Measurements from ENCODE around the gene PROX1.

The PROX1 gene

GRCh38 chr1:213997038-213997771 lies 9.4 kb downstream of the PROX1 start:
- no peaks in the 10 kb centered on the region for H3K36me3 ChIP-seq
- TF ChIP-seq Cebpa-rat (IDR thresholded peaks at IDR 0.05), result no peak
- H3K27me3 ChIP-seq, result no peaks in the 10 kb centered on the region

GRCh38 chr1:213997772-213998107 lies 10.0 kb downstream of the PROX1 start:
- no peak overlapping the region for H3K4me2 ChIP-seq
- H3K27me3 ChIP-seq, result no peaks in the 10 kb centered on the region
- no peaks in the 10 kb centered on the region for H3K36me3 ChIP-seq
- H3K4me1 ChIP-seq, result peaks cover 16% of the 10 kb centered on the region; the same call in 1 of the 2 replicates
- TF ChIP-seq Cebpa-rat (IDR thresholded peaks at IDR 0.05), result no peak
- H4K20me1 ChIP-seq, result no peaks in the 10 kb centered on the region
- no peak overlapping the region for H3K4me3 ChIP-seq
- H3K9ac ChIP-seq, result no peak overlapping the region
- no peaks in the 10 kb centered on the region for H3K9me3 ChIP-seq
- H3K27ac ChIP-seq, result no peak overlapping the region

More at GRCh38 chr1:213997038-213997771, 9.4 kb downstream of the PROX1 start:
- Histone ChIP-seq H3K9ac (no peak overlapping the region), H3K4me2 (no peak overlapping the region), H4K20me1 (no peaks in the 10 kb centered on the region), H3K4me1 (peaks cover 16% of the 10 kb centered on the region; the same call in 1 of the 2 replicates), H3K9me3 (no peaks in the 10 kb centered on the region), H3K4me3 (no peak overlapping the region), H3K27ac (no peak overlapping the region)

- Histone ChIP-seq H3K4me3 (no peak overlapping the region), H3K9ac (no peak overlapping the region), H3K36me3 (no peaks in the 10 kb centered on the region), H3K9me3 (no peaks in the 10 kb centered on the region), H4K20me1 (no peaks in the 10 kb centered on the region), H3K4me1 (peaks cover 16% of the 10 kb centered on the region; the same call in 1 of the 2 replicates), H3K27me3 (no peaks in the 10 kb centered on the region), H3K27ac (no peak overlapping the region), H3K4me2 (no peak overlapping the region)
- no peak for TF ChIP-seq Cebpa-rat (IDR thresholded peaks at IDR 0.05)
These were observed 11.0 kb downstream of the PROX1 start for GRCh38 chr1:213998785-213999184.

- no peak for TF ChIP-seq Cebpa-rat (IDR thresholded peaks at IDR 0.05)
- Histone ChIP-seq H3K36me3 (no peaks in the 10 kb centered on the region), H3K4me1 (peaks cover 11% of the 10 kb centered on the region; the same call in 1 of the 2 replicates), H3K9me3 (no peaks in the 10 kb centered on the region), H3K4me2 (no peak overlapping the region), H4K20me1 (no peaks in the 10 kb centered on the region), H3K27ac (no peak overlapping the region), H3K4me3 (no peak overlapping the region), H3K9ac (no peak overlapping the region), H3K27me3 (no peaks in the 10 kb centered on the region)
These were observed 12.0 kb downstream of the PROX1 start for GRCh38 chr1:213999732-214000131.

GRCh38 chr1:214002060-214002459 lies 14.3 kb downstream of the PROX1 start:
- Histone ChIP-seq H3K27ac (no peak overlapping the region), H3K9me3 (no peaks in the 10 kb centered on the region), H3K4me2 (no peak overlapping the region), H3K27me3 (no peaks in the 10 kb centered on the region), H4K20me1 (no peaks in the 10 kb centered on the region), H3K9ac (no peak overlapping the region), H3K4me1 (peaks cover 11% of the 10 kb centered on the region; the same call in 1 of the 2 replicates), H3K4me3 (no peak overlapping the region), H3K36me3 (no peaks in the 10 kb centered on the region)
- TF ChIP-seq Cebpa-rat (IDR thresholded peaks at IDR 0.05), result no peak

- Histone ChIP-seq H3K27me3 (no peaks in the 10 kb centered on the region), H3K4me2 (no peak overlapping the region), H3K9ac (no peak overlapping the region), H3K36me3 (no peaks in the 10 kb centered on the region), H4K20me1 (no peaks in the 10 kb centered on the region), H3K27ac (no peak overlapping the region), H3K9me3 (no peaks in the 10 kb centered on the region), H3K4me3 (no peak overlapping the region), H3K4me1 (peaks cover 11% of the 10 kb centered on the region; the same call in 1 of the 2 replicates)
- TF ChIP-seq Cebpa-rat (IDR thresholded peaks at IDR 0.05), result no peak
These were observed 14.7 kb downstream of the PROX1 start for GRCh38 chr1:214002472-214002871.

GRCh38 chr1:214003233-214003632 lies 15.5 kb downstream of the PROX1 start:
- peaks cover 11% of the 10 kb centered on the region; the same call in 1 of the 2 replicates for H3K4me1 ChIP-seq
- TF ChIP-seq Cebpa-rat (IDR thresholded peaks at IDR 0.05), result no peak
- no peak overlapping the region for H3K27ac ChIP-seq
- no peak overlapping the region for H3K4me3 ChIP-seq
- H3K27me3 ChIP-seq, result no peaks in the 10 kb centered on the region
- no peaks in the 10 kb centered on the region for H3K9me3 ChIP-seq
- no peak overlapping the region for H3K4me2 ChIP-seq
- H3K9ac ChIP-seq, result no peak overlapping the region
- no peaks in the 10 kb centered on the region for H3K36me3 ChIP-seq
- H4K20me1 ChIP-seq, result no peaks in the 10 kb centered on the region

GRCh38 chr1:214004014-214004413 lies 16.2 kb downstream of the PROX1 start:
- H3K9me3 ChIP-seq, result no peaks in the 10 kb centered on the region
- H4K20me1 ChIP-seq, result no peaks in the 10 kb centered on the region
- H3K27ac ChIP-seq, result no peak overlapping the region
- no peaks in the 10 kb centered on the region for H3K36me3 ChIP-seq
- no peaks in the 10 kb centered on the region for H3K27me3 ChIP-seq
- peaks cover 5% of the 10 kb centered on the region; the same call in 1 of the 2 replicates for H3K4me1 ChIP-seq
- no peak overlapping the region for H3K4me2 ChIP-seq
- no peak overlapping the region for H3K4me3 ChIP-seq
- H3K9ac ChIP-seq, result no peak overlapping the region
- no peak for TF ChIP-seq Cebpa-rat (IDR thresholded peaks at IDR 0.05)

- no peaks in the 10 kb centered on the region for H4K20me1 ChIP-seq
- no peak overlapping the region for H3K4me2 ChIP-seq
- no peak overlapping the region for H3K27ac ChIP-seq
- H3K27me3 ChIP-seq, result no peaks in the 10 kb centered on the region
- H3K4me3 ChIP-seq, result no peak overlapping the region
- no peak overlapping the region for H3K9ac ChIP-seq
- TF ChIP-seq Cebpa-rat (IDR thresholded peaks at IDR 0.05), result no peak
- H3K4me1 ChIP-seq, result no peaks in the 10 kb centered on the region
- no peaks in the 10 kb centered on the region for H3K36me3 ChIP-seq
- no peaks in the 10 kb centered on the region for H3K9me3 ChIP-seq
These were observed 17.0 kb downstream of the PROX1 start for GRCh38 chr1:214004795-214005194.

- Histone ChIP-seq H4K20me1 (no peaks in the 10 kb centered on the region), H3K9me3 (no peaks in the 10 kb centered on the region), H3K27ac (no peak overlapping the region), H3K36me3 (no peaks in the 10 kb centered on the region), H3K27me3 (no peaks in the 10 kb centered on the region), H3K4me3 (no peak overlapping the region), H3K4me2 (no peak overlapping the region), H3K4me1 (no peaks in the 10 kb centered on the region), H3K9ac (no peak overlapping the region)
- TF ChIP-seq Cebpa-rat (IDR thresholded peaks at IDR 0.05), result no peak
These were observed 17.9 kb downstream of the PROX1 start for GRCh38 chr1:214005708-214006107.
